Endodermal cell (in vitro differentiated cells): ENCODE measurements around the gene SPATA7. TPM values are rescaled to one million over a fixed set of nuclear protein-coding genes. Genes with fewer than 3 reads are reported as not detected.

Source experiments
- DNase-seq: peaks from one replicate; pipeline ENCODE4 v3.0.0-alpha.2; 2017
- H3K27ac ChIP-seq: 2 replicates; pipeline ENCODE4 v1.5.1; 2013; ENCODE audit warnings: mild to moderate bottlenecking, low read depth, low read length, moderate library complexity
- H3K27me3 ChIP-seq: 2 replicates; pipeline ENCODE4 v1.6.1; 2013; ENCODE audit warnings: mild to moderate bottlenecking, low read length, moderate library complexity; ENCODE audit not compliant: insufficient read depth, control insufficient read depth, poor library complexity, severe bottlenecking
- H3K36me3 ChIP-seq: 2 replicates; pipeline ENCODE4 v1.7.0; 2013; ENCODE audit warnings: mild to moderate bottlenecking, low read length, moderate library complexity; ENCODE audit not compliant: control insufficient read depth, insufficient read depth
- H3K4me1 ChIP-seq: one replicate; pipeline ENCODE4 v1.7.0; 2013; ENCODE audit warnings: low read length; ENCODE audit not compliant: control insufficient read depth, insufficient read depth
- H3K4me3 ChIP-seq: 2 replicates; pipeline ENCODE4 v1.5.1; 2013; ENCODE audit warnings: mild to moderate bottlenecking, low read length, moderate library complexity
- H3K9ac ChIP-seq: 2 replicates; pipeline ENCODE4 v1.6.1; 2013; ENCODE audit warnings: mild to moderate bottlenecking, low read length, moderate library complexity; ENCODE audit not compliant: poor library complexity, severe bottlenecking; ENCODE audit errors: extremely low read depth
- H3K9me3 ChIP-seq: 2 replicates; pipeline ENCODE4 v1.6.1; 2013; ENCODE audit warnings: mild to moderate bottlenecking, low read length, moderate library complexity; ENCODE audit not compliant: control insufficient read depth
- H3K27ac Mint-ChIP-seq: 2 replicates; pipeline ENCODE4 v1.8.0; 2020; ENCODE audit warnings: mixed read lengths
- H3K27me3 Mint-ChIP-seq: 2 replicates; pipeline ENCODE4 v1.8.0; 2021; ENCODE audit warnings: mild to moderate bottlenecking, mixed read lengths; ENCODE audit not compliant: insufficient read depth
- H3K36me3 Mint-ChIP-seq: 2 replicates; pipeline ENCODE4 v1.8.0; 2020; ENCODE audit warnings: low read depth, mixed read lengths
- H3K4me1 Mint-ChIP-seq: 2 replicates; pipeline ENCODE4 v1.8.0; 2020; ENCODE audit warnings: mixed read lengths
- H3K4me3 Mint-ChIP-seq: 2 replicates; pipeline ENCODE4 v1.8.0; 2020; ENCODE audit warnings: mild to moderate bottlenecking, moderate library complexity, mixed read lengths
- H3K9me3 Mint-ChIP-seq: 2 replicates; pipeline ENCODE4 v1.8.0; 2020; ENCODE audit warnings: mild to moderate bottlenecking, mixed read lengths
- CTCF ChIP-seq: fragments of 200-600 bp; sonication (generic); conservative IDR thresholded peaks from 2 replicates; pipeline ENCODE4 v1.5.0; 2021; ENCODE audit warnings: antibody characterized with exemption, mild to moderate bottlenecking
- WGBS, 2 experiments: methylation state at CpG; one replicate each; pipeline versions ENCODE4 v1.1.5 to v1.1.7; 2013; ENCODE audit warnings: missing lambda C conversion rate in 2 of 2, mixed read lengths in 1 of 2; ENCODE audit not compliant: insufficient coverage in 1 of 2, insufficient read length in 1 of 2; 5-methylcytosine and 5-hydroxymethylcytosine counted together
- total RNA-seq, 2 donors: library from RNA; stranded (reverse); fragmentation: NEBNext Ultra II Directional in 1 of 2; extraction: Animal tissue kit (Norgen Biotek cat#: 25700) in 1 of 2; gene quantifications; 2 replicates in 1 of 2; 3 replicates in 1 of 2; pipeline ENCODE4 v1.2.1, GENCODE V29; 2021

Gene SPATA7
- total RNA-seq, 2 donors from 2014 or later = 20.6 to 47.0 TPM

DNA sequence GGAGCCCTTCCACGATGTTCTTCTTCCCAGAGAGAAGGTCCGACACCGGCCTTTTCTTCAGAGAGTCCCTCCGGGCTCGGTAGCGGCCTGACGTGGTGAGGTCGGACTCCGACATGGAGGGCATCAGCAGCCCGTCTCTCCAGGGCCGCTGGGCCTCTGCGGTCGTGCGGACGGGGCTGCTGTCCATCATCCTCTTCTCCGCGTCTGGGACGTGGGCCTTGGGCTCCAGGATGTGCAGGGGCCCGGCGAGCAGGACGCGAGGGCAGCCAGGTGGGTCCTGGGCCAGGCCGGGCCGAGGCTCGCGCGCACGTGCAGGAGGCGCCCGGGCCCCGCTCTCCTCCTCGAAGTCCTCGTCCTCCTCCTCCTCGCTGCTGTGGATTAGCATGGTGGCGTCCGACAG, 93.5 kb downstream of the SPATA7 start:
- peaks cover 7% of the 10 kb centered on the region for H3K4me1 Mint-ChIP-seq
- H3K4me3 Mint-ChIP-seq = no peak overlapping the region
- peaks cover 77% of the 10 kb centered on the region for H3K36me3 Mint-ChIP-seq
- DNase-seq = no peak
- Histone ChIP-seq H3K4me3 (no peak overlapping the region), H3K9me3 (peaks cover 8% of the 10 kb centered on the region), H3K9ac (no peak overlapping the region), H3K27me3 (no peaks in the 10 kb centered on the region), H3K4me1 (no peaks in the 10 kb centered on the region), H3K27ac (no peak overlapping the region), H3K36me3 (peaks cover 73% of the 10 kb centered on the region)
- no peaks in the 10 kb centered on the region for H3K9me3 Mint-ChIP-seq
- H3K27me3 Mint-ChIP-seq = no peaks in the 10 kb centered on the region
- no peak overlapping the region for H3K27ac Mint-ChIP-seq
- TF ChIP-seq CTCF = no peak
- WGBS, 2 experiments = 94% methylated on average over 10 to 36 of the region's 36 CpGs

- DNase-seq = no peak
- no peak for TF ChIP-seq CTCF
- peaks cover 80% of the 10 kb centered on the region for H3K36me3 ChIP-seq
- Mint-ChIP-seq H3K4me3 (no peak overlapping the region), H3K9me3 (no peaks in the 10 kb centered on the region), H3K4me1 (peaks cover 7% of the 10 kb centered on the region), H3K27ac (no peak overlapping the region), H3K36me3 (peaks cover 76% of the 10 kb centered on the region), H3K27me3 (no peaks in the 10 kb centered on the region)
- 96 to 100% methylated on average over 18 to 40 of the region's 40 CpGs for WGBS, 2 experiments
- no peaks in the 10 kb centered on the region for H3K27me3 ChIP-seq
- H3K4me3 ChIP-seq = no peak overlapping the region
- no peak overlapping the region for H3K27ac ChIP-seq
- H3K9ac ChIP-seq = no peak overlapping the region
- no peaks in the 10 kb centered on the region for H3K4me1 ChIP-seq
- H3K9me3 ChIP-seq = peaks cover 8% of the 10 kb centered on the region
Measured at GRCh38 chr14:88479574-88479987, 94.1 kb downstream of the SPATA7 start.

GRCh38 chr14:88481059-88481458, 95.6 kb downstream of the SPATA7 start:
- no peaks in the 10 kb centered on the region for H3K9me3 Mint-ChIP-seq
- Histone ChIP-seq H3K9ac (no peak overlapping the region), H3K36me3 (peaks cover 82% of the 10 kb centered on the region), H3K9me3 (no peaks in the 10 kb centered on the region), H3K27me3 (no peaks in the 10 kb centered on the region), H3K4me3 (no peak overlapping the region), H3K4me1 (no peaks in the 10 kb centered on the region), H3K27ac (no peak overlapping the region)
- no peak for TF ChIP-seq CTCF
- DNase-seq = no peak
- no peak overlapping the region for H3K4me3 Mint-ChIP-seq
- WGBS, 2 experiments = 89% methylated on average over 2 of the region's 2 CpGs; no CpG with 5 or more reads in 1 of the 2 experiments
- no peaks in the 10 kb centered on the region for H3K27me3 Mint-ChIP-seq
- H3K36me3 Mint-ChIP-seq = peaks cover 67% of the 10 kb centered on the region
- no peak overlapping the region for H3K27ac Mint-ChIP-seq
- H3K4me1 Mint-ChIP-seq = peaks cover 7% of the 10 kb centered on the region
